ENCODE results near the gene RNH1. TPM values are rescaled to one million over a fixed set of nuclear protein-coding genes. Genes with fewer than 3 reads are reported as not detected.

Gene RNH1
- total and polyA plus RNA-seq, 2 donors (not counting 1 experiment from before 2014, with no cell fraction given): 102 to 561 TPM

- TF ChIP-seq, protein P1, sequence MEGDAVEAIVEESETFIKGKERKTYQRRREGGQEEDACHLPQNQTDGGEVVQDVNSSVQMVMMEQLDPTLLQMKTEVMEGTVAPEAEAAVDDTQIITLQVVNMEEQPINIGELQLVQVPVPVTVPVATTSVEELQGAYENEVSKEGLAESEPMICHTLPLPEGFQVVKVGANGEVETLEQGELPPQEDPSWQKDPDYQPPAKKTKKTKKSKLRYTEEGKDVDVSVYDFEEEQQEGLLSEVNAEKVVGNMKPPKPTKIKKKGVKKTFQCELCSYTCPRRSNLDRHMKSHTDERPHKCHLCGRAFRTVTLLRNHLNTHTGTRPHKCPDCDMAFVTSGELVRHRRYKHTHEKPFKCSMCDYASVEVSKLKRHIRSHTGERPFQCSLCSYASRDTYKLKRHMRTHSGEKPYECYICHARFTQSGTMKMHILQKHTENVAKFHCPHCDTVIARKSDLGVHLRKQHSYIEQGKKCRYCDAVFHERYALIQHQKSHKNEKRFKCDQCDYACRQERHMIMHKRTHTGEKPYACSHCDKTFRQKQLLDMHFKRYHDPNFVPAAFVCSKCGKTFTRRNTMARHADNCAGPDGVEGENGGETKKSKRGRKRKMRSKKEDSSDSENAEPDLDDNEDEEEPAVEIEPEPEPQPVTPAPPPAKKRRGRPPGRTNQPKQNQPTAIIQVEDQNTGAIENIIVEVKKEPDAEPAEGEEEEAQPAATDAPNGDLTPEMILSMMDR (conservative IDR thresholded peaks at IDR 0.05 in 1 of 2, IDR thresholded peaks at IDR 0.05 in 1 of 2; ENCODE audit: low read depth in 1 of 2, low read length in 2 of 2): no peak
- TF ChIP-seq EZH2 (IDR thresholded peaks at IDR 0.05; ENCODE audit: low read length, missing control alignments): no peak
- H3K79me2 ChIP-seq (ENCODE audit: control insufficient read depth, insufficient read depth, low read length): no peaks in the 10 kb centered on the region
- H3K27me3 ChIP-seq (ENCODE audit: control insufficient read depth, insufficient read depth, low read length): no peaks in the 10 kb centered on the region
- H2AFZ ChIP-seq (ENCODE audit: low read length): no peak overlapping the region
- no peak overlapping the region for H3K27ac ChIP-seq (ENCODE audit: insufficient read depth, low read length)
- H3K9ac ChIP-seq (ENCODE audit: insufficient read depth, low read length): no peak overlapping the region
- DNase-seq (ENCODE audit: low read depth in 2 of 2): no peak
- no peaks in the 10 kb centered on the region for H3K36me3 ChIP-seq (ENCODE audit: control insufficient read depth, insufficient read depth, low read length)
- H3K9me3 ChIP-seq (ENCODE audit: control insufficient read depth, insufficient read depth, low read depth, low read length): no peaks in the 10 kb centered on the region
- no peaks in the 10 kb centered on the region for H3K4me1 ChIP-seq (ENCODE audit: control insufficient read depth, extremely low read depth, insufficient read depth, low read length)
- no peak overlapping the region for H3K4me2 ChIP-seq (ENCODE audit: extremely low read depth, insufficient read depth, low read length)
- no peak overlapping the region for H3K4me3 ChIP-seq (replicated peaks in 1 of 4; ENCODE audit: control extremely low read depth in 1 of 4, insufficient read depth in 1 of 4, low read depth in 3 of 4, low read length in 4 of 4)
- H4K20me1 ChIP-seq (ENCODE audit: control insufficient read depth, extremely low read depth, insufficient read depth, low read length): no peaks in the 10 kb centered on the region
Observed at GRCh38 chr11:544817-545166, 37.8 kb upstream of the RNH1 start.

DNA sequence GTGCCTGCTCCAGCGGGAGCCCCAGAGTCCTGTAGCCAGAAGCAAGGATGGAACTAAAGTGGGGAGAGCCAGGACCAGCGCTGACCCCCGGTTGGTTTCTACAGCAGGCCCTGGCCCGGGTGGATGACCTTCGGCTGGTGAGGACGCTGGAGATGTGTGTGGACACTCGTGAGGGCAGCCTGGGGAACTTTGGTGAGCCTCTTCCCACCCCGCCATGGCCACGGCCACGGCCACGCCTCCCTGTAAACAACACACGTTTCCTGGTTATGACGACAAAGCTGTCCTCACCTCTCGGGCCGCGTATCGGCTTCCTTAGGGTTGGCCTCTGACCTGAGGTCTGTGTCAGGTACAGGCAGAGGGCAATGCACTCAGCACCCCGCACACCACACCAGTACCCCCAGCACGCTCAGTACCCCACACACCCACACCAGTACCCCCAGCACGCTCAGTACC is 34.4 kb upstream of the RNH1 start:
- no peak overlapping the region for H3K9ac ChIP-seq (ENCODE audit: insufficient read depth, low read length)
- H3K9me3 ChIP-seq (ENCODE audit: control insufficient read depth, insufficient read depth, low read depth, low read length): no peaks in the 10 kb centered on the region
- no peaks in the 10 kb centered on the region for H3K79me2 ChIP-seq (ENCODE audit: control insufficient read depth, insufficient read depth, low read length)
- H3K27ac ChIP-seq (ENCODE audit: insufficient read depth, low read length): no peak overlapping the region
- no peak for DNase-seq (ENCODE audit: low read depth in 2 of 2)
- no peaks in the 10 kb centered on the region for H4K20me1 ChIP-seq (ENCODE audit: control insufficient read depth, extremely low read depth, insufficient read depth, low read length)
- no peaks in the 10 kb centered on the region for H3K36me3 ChIP-seq (ENCODE audit: control insufficient read depth, insufficient read depth, low read length)
- H3K27me3 ChIP-seq (ENCODE audit: control insufficient read depth, insufficient read depth, low read length): no peaks in the 10 kb centered on the region
- H3K4me3 ChIP-seq (replicated peaks in 1 of 4; ENCODE audit: control extremely low read depth in 1 of 4, insufficient read depth in 1 of 4, low read depth in 3 of 4, low read length in 4 of 4): no peak overlapping the region
- no peak overlapping the region for H2AFZ ChIP-seq (ENCODE audit: low read length)
- TF ChIP-seq EZH2 (IDR thresholded peaks at IDR 0.05; ENCODE audit: low read length, missing control alignments): no peak
- TF ChIP-seq, protein P1 (conservative IDR thresholded peaks at IDR 0.05 in 1 of 2, IDR thresholded peaks at IDR 0.05 in 1 of 2; ENCODE audit: low read depth in 1 of 2, low read length in 2 of 2): no peak
- no peaks in the 10 kb centered on the region for H3K4me1 ChIP-seq (ENCODE audit: control insufficient read depth, extremely low read depth, insufficient read depth, low read length)
- H3K4me2 ChIP-seq (ENCODE audit: extremely low read depth, insufficient read depth, low read length): no peak overlapping the region

DNA sequence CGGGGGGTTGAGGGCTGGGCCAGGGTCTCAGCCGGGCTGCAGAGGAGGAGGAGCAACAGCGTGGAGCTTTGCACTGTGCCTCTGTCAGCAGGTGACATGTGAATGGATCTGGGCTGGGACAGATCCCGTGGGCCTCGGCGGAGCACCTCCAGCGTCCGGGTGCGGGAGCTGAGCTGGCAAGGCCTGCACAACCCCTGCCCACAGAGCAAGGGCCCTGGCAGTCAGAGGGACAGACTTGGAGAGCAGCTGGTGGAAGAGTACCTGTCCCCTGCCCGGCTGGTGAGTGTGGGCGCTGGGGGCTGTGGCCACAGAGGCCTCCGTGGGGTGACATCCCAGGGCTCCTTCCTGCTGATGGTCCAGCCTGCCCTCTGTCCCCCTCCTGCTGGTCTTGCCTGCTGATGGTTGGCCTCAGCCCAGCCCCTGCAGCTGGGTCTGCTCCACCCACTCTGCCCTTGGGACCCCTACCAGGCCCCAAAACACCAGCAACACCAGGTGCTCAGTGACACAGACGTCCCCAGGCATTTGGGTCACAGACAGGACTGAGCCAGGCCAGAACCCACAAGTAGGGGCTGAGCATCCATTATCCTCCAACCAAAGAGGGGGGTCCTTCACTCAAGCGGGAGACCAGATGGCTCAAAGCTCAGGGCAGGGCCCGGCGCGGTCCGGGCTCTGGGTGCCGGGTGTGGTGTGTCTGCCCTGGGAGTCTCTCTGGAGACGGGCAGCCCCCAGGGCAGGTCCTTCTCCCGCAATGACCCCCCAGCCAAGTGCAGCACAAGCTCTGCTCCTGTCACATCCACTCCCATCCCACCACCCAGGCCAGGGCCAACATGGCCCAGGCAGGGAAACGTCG is 33.8 kb upstream of the RNH1 start:
- TF ChIP-seq, protein P1 (conservative IDR thresholded peaks at IDR 0.05 in 1 of 2, IDR thresholded peaks at IDR 0.05 in 1 of 2; ENCODE audit: low read depth in 1 of 2, low read length in 2 of 2): no peak
- no peak for TF ChIP-seq EZH2 (IDR thresholded peaks at IDR 0.05; ENCODE audit: low read length, missing control alignments)
- Histone ChIP-seq H3K79me2 (ENCODE audit: control insufficient read depth, insufficient read depth, low read length) (no peaks in the 10 kb centered on the region), H3K9me3 (ENCODE audit: control insufficient read depth, insufficient read depth, low read depth, low read length) (no peaks in the 10 kb centered on the region), H4K20me1 (ENCODE audit: control insufficient read depth, extremely low read depth, insufficient read depth, low read length) (no peaks in the 10 kb centered on the region), H3K4me1 (ENCODE audit: control insufficient read depth, extremely low read depth, insufficient read depth, low read length) (no peaks in the 10 kb centered on the region), H3K4me3 (replicated peaks in 1 of 4; ENCODE audit: control extremely low read depth in 1 of 4, insufficient read depth in 1 of 4, low read depth in 3 of 4, low read length in 4 of 4) (no peak overlapping the region), H3K36me3 (ENCODE audit: control insufficient read depth, insufficient read depth, low read length) (no peaks in the 10 kb centered on the region), H3K4me2 (ENCODE audit: extremely low read depth, insufficient read depth, low read length) (no peak overlapping the region), H3K9ac (ENCODE audit: insufficient read depth, low read length) (no peak overlapping the region), H2AFZ (ENCODE audit: low read length) (no peak overlapping the region), H3K27me3 (ENCODE audit: control insufficient read depth, insufficient read depth, low read length) (no peaks in the 10 kb centered on the region), H3K27ac (ENCODE audit: insufficient read depth, low read length) (no peak overlapping the region)
- no peak for DNase-seq (ENCODE audit: low read depth in 2 of 2)
